ENCODE measurements around the gene NPB. TPM values are rescaled to one million over a fixed set of nuclear protein-coding genes. Genes with fewer than 3 reads are reported as not detected.

The NPB gene
- total RNA-seq (2014; rRNA removed; shearing (Covaris generic)), result 2.4 and 3.2 TPM in 2 replicates

GRCh38 chr17:81902023-81902652 is at the start of gene NPB:
Gene NPB (plus strand): TSS chr17:81902238. CDS start chr17:81902278, 40 bp downstream.
- DNase-seq (ENCODE audit: low spot score), result no peak

DNA sequence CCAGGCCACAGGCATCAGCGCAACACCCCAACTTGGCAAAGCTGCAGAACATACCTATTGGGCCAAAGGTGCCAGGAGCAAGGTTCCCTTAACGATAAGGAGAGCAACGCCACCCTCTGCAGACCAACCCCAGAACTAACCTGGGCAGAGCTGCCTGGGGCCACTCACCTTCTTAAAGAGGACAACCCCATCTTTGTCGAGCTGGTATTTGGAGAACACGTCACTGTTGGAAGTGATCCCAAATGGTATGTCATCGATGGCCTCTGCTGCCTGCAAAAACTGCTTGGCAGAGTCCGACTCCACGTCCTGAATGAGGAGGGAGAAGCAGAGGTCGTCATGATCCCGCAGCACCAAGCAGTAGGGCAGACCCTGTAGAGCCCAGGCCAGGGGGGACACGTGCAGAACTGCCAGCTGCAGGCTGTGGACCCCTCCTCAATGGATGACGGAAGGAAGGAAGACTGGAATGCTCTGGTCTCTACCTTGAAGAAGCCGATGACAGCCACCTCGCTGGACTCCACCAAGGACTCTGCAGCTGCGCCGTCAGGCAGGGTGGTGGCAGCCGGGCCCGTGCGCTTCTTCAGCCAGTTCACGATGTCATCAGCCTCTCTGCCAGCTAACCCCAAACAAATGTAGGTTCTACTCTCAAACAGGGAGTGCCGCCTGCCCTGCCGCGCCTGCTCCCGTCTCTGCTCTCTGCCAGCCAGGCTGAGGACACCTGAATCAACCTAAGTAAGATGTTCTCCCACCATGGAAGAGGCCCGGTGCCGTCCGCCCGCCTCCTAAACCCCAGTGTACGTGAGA is 46.9 kb upstream of the NPB start:
- DNase-seq (ENCODE audit: low spot score), result peak; percentile 73

DNA sequence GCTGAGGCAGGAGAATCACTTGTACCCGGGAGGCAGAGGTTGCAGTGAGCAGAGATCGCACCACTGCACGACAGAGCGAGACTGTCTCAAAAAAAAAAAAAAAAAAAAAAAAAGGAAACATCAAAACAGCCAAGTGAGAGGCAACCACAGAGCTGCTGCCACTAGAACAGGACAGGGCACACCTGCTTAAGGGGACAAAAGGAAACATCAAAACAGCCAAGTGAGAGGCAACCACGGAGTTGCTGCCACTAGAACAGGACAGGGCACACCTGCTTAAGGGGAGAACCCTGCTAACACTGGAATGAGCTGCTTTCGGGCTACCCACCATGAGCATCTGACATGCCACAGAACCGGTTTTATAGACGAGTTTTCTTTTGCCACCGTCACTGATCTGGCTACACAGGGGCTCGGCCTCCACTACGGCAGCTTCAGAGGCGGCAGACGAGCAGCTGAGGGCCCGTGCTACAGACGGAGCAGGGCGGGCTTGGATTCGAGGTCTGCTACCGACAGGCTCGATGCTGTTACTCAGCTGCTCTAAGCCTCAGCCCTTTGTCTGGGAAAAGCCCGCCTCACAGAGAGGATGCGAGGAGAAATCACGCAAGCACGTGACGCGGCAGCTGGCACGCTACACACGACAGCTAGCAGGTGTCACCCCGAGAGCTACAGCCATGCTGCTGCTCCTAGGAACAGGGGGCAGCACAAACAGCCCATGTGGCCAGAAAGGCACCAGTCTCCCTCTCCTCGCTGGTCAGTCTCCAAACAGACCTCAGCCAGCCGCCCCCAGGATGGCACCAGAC is 43.7 kb upstream of the NPB start:
- DNase-seq (ENCODE audit: low spot score), result peak; percentile 36

DNA sequence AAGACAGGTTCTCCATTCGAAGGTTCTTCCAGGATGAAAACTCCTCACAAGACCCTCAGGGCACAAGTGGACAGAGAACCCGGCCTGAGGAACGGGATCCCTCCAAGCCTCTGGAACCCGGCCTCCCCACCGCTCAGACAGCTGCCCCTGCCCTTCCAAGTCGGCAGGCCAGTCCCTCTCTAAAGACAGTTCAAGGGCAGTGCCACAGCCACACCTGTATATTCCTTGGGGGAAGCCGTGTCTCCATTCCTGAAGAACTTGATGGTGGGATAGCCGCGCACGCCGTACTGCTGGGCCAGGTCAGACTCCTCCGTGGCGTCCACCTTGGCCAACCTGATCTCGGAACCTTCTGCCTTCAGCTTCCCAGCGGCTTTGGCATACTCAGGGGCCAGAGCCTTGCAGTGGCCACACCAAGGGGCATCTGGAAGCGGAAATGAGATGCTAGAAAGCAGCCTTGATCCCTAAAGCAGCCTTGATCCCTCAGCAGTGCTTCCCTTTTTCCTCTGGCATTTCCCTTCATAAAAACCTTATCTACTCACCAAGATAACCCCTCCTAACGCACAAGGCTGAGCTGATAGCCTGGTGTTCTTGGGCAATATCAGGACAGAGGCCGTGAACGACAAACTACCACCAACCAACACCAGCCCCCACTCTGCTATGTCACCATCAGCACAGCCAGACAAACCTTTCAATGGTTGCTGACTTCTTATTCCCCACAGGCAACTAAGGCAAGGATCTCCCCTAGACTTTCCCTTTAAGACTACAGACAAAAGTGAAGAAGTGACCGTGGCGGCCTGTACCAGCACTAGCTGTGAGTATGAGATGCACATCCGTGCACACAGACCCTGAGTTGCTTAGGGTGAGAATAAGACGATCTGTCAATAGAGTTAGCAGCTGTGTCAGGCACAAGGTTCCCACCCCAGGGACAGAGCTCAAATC is 42.8 kb upstream of the NPB start:
- no peak for DNase-seq (ENCODE audit: low spot score)

- peak; percentile 49 for DNase-seq (ENCODE audit: low spot score)
Observed at GRCh38 chr17:81859906-81860755, 41.9 kb upstream of the NPB start, which contains the start of gene P4HB. Gene P4HB (minus strand): TSS chr17:81860535. CDS start chr17:81860471, 64 bp downstream.

GRCh38 chr17:81860756-81861568 is 41.1 kb upstream of the NPB start:
- DNase-seq (ENCODE audit: low spot score), result peak; percentile 99

DNA sequence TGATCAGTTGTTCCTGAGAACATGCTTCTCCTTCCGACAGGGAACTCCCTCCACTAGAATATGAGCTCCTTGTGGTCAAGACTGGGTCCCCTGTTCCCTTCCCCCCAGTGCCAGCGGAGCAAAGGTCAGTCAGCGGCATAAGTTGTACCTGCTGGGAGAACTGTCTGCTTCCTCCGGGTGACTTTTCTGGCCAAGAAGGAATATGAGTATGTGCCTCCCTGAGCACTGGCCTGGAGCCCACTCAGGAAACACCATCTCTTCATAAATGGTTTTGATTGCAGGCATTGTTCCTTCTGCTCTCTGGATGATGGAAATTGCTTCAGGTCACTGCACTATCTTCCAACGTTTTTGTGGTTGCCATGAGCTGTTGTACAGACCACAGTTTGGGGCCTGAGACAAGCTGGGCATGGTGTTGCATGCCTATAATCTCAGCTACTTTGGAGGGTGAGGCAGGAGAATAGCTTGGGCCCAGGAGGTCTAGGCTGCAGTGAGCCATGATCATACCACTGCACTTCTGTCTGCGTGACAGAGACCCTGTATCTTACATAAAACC is 38.8 kb upstream of the NPB start:
- DNase-seq (ENCODE audit: low spot score), result no peak

DNA sequence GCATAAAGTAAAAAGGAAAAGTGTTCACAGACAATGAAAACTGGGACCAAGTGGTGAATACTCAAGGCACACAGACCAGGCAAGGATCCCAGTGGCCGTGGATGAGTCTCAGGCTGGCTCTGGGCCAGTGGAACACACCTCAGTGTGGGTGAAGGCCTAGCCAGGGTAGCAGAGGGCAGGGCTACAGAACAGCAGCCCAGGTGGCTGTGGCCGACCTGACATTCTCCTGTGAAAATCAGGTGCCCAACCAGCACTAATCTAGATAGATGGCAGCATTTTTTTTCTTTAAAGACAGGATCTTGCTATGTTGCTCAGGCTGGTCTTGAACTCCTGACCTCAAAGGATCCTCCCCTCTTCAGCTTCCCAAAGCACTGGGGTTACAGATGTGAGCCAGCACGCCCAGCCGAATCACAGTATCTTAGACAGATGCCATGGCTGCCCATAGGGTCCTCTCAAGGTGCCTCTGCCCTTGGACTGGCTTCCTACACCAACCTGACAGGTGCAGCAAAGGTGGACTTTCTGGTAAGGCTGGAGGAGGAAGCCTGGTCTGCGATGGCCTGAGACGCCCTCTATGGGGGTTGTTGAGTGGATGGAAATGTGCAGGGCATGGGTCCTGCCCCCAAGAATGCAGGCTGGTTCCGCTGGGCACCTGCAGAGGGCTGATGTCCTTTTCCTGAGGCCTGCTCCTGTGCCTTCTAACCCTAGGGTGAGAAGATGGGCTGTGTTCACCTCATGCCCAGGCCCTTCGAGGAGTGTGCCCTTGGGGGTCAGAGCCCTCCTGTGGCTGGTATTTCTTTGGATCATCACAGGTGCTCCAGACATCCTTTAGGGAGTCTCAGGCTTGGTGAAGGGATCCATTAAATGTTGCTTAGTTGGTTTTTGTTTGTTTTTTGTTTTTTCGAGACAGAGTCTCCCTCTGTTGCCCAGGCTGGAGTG is 37.9 kb upstream of the NPB start:
- DNase-seq (ENCODE audit: low spot score), result peak; percentile 37

GRCh38 chr17:81865358-81865732 is 36.7 kb upstream of the NPB start:
- no peak for DNase-seq (ENCODE audit: low spot score)

- peak; percentile 97 for DNase-seq (ENCODE audit: low spot score)
Observed at GRCh38 chr17:81865733-81866439, 36.2 kb upstream of the NPB start.

GRCh38 chr17:81866440-81867169 is 35.4 kb upstream of the NPB start:
- peak; percentile 30 for DNase-seq (ENCODE audit: low spot score)

DNA sequence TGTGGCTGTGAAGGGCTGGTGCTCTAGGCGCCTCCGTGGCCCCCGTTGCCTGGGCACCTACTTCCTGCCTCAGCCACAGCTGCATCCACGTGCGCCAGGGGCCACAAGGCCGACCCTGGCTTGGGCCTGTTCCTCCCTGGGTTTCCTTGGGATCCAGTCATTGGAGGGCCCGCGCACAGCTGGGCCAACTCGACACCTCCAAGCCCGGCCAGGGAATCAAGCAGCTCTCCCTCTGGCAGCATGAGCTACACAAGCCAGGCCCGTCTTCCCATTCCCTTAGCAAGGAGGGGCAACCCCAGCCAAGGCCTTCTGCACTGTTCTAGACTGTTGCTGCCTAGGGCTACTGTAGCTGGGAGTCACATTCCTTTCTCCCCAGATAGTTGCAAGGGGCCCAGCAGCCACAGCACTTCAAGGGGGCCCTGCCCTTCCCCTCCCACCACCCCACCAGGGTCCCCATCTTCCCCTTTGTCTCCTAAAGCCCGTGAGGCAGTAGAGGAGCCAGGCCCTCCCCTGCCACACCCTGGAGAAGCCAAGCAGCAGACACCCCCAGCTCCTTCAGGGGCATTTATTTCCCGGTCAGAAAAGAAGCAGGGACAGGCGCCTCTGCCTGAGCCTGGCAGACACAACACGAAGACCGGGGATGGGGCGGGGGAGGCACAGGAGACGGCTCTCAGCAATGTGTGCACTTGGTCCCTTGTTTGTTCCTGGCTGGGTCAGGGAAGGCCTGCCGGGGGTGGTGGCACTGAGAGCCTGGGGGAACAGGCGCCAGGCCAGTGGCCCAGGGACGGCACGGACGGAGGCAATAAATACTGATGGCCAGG is 34.7 kb upstream of the NPB start:
- peak; percentile 73 for DNase-seq (ENCODE audit: low spot score)

DNA sequence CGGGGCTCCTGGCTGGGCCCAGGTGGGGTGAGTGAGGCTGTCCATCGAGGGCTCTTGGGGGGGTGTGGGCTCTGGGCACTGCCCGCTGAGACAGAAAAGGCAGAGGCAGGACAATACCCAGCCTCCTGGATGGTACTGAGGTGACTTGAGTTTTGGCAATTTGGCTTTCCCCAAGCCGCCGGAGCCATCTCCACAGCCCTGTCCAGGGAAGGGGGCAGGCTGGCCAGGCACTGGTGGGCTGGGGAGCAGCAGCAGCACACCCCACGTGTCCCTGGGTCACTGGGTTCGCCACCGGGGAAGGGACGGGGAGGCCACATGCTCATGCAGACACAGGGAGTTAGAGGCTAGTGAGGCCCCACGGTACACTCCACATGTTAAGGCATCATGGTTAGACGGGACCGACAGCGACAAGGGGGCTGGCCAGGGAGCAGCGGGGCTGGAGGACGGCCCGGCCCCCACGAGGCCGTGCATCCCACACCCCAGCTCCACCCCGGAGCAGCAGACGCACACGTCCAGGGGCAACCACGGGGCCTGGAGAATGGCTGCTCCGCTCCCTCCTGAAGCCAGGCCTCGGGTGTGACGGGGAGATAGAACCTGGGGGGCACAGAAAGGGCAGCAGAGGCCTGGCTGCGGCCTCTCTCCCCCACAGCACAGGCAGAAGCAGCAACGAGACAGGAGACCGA is 33.9 kb upstream of the NPB start:
- peak; percentile 40 for DNase-seq (ENCODE audit: low spot score)

DNA sequence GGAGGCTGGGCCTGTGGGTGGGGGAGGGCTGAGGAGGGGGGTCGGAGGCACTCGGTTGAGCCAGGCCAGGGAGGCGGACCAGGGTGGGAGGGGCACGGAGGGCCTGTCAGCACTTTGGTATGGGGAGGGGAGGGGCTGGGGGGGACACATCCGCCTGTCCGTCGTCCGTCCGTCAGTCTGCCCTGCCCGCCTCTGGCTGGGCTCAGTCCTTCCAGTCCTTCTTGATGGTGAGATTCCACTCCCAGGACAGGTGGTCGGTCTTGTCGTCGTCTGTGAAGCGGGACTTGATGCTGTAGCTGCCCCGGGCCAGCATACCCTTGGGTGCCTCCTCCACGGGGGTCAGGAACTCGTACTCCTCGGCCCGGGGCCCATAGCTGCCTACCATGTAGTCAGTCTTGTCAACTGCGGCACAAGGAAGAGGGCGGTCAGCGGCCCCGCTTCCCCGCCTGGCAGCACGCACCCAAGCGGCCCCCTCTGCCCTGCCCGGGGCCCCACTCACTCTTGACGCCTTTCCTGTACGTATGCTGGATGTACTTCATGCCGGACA is 33.3 kb upstream of the NPB start:
- peak; percentile 65 for DNase-seq (ENCODE audit: low spot score)

All from HT-29 (cell line).